ENCODE results near the gene CLEC17A.
"Not testable (repeated sequence)": the region's sequence is repeated elsewhere in the genome, so short reads cannot be mapped to it uniquely, and the experiment has no call there.

The CLEC17A gene, protein sequence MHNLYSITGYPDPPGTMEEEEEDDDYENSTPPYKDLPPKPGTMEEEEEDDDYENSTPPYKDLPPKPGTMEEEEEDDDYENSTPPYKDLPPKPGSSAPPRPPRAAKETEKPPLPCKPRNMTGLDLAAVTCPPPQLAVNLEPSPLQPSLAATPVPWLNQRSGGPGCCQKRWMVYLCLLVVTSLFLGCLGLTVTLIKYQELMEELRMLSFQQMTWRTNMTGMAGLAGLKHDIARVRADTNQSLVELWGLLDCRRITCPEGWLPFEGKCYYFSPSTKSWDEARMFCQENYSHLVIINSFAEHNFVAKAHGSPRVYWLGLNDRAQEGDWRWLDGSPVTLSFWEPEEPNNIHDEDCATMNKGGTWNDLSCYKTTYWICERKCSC

DNA sequence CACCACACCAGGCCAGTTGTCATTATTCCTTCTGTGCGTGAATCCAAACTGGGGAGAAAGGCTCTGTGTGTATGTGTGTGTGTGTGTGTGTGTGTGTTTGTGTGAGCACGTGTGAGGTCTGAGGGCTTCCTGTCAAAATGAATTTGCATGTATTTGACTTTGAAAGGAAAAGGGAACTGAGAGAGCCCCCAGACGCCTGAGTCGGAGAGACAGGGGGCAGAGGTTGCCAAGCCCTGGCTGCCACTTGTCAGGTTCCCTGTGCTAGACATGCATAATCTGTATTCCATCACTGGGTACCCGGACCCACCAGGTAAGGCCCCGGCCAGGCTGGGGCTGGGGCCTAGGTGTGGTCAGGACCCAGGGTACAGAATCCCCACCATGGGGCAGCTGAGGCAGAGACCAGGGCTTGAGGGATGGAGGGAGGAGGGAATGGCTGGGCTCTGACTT is at the start of gene CLEC17A:
CLEC17A (plus strand) TSS at position 191 of the 447 bp plus-strand sequence; CDS start at position 268, 77 bp downstream.
- DNase-seq = no peak

DNA sequence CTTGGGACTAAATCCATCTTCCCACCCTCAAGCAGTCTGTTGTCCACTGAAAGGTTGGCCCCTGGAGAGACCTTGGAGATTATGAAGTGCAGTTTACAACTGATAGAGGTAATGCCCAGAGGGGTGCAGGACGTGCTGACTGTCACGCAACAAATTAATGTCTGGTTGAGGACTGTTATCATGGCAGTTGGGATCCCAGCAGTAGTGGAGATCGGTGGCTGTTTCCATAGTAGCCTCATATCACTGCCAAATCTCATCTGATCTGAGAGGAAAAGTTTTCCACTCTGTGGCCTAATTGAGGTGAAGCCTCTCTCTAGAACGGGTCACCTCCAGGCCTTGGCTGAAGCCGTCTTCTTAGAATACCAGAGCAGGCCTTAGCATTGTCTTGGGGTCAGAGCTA is 49.4 kb upstream of the CLEC17A start:
- no peak for DNase-seq

DNA sequence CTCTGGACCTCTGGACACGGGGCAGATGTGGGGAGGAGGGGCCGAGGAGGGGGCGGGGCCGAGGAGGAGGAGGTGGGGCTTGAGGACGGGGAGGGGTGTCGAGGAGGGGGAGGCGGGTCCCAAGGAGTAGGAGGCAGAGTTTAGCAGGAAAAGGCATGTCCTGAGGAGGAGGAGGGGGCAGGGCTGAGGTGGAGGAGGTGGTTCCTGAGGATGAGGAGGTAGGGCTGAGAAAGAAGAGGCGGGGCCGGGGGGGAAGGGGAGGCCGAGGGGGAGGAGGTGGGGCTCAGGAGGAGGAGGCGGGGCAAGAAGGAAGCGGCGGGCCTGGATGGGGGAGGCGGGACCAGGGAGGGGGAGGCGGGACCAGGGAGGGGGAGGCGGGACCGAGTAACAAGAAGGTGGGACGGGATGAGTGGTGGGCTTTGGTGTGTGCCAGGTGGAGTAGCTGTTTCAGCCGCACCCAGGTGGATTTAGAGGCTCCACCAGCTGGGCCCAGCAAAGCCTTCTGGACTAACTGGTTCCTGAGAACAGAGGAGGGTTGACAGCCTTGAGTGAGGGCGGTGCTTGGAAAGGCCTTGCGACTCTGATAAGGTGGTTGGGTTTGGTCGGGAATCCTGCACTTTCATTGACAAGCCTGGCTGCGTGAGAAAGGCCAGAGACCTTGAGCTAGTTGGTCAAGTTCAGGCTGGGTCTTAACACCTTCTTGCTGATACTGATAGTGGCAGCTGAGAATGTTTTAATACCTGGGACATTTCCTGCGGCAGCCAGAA is 45.8 kb upstream of the CLEC17A start:
- peak; percentile 48 for DNase-seq

DNA sequence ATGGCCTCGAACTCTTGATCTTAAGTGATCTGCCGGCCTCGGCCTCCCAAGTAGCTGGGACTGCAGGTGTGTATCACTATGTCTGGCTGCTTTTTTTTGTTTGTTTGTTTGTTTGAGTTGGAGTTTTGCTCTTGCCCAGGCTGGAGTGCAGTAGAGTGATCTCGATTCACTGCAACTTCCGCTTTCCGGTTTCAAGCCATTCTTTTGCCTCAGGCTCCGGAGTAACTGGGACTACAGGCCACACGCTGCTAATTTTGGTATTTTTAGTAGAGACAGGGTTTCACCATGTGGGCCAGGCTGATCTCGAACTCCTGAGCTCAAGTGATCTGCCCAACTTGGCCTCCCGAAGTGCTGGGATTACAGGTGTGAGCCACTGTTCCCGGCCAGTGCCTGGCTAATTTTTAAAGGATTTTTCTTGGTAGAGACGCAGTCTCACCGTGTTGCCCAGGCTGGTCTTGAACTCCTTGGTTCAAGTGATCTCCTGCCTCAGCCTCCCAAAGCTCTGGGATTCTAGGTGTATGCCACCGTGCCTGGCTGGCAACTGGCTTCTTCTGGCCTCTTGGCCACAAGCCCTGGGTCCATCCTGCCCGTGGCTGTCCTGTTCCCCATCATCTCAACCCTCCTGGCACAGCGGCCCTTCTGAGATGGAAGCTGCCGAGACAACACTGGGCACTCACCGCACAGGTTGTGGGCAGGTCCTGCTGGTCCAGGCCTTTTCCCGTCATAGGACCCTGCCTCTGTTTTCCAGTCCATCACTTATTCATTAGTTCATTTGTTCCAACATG is 42.0 kb upstream of the CLEC17A start:
- DNase-seq = no peak

DNA sequence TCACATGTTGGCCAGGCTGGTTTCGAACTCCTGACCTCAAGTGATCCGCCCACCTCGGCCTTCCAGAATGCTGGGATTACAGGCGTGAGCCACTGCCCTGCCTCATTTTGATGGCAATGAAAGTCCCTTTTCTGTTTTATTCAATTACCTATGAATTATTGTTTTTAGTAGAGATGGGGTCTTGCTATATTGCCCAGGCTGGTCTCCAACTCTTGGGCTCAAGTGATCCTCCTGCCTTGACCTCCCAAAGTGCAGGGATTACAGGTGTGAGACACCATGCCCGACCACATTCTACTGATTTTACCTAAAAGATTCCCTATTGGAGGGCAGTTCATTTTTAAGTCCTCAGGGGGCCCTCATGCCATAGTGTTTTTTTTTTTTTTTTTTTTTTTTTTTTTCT is 40.9 kb upstream of the CLEC17A start:
- DNase-seq = not testable (repeated sequence)

DNA sequence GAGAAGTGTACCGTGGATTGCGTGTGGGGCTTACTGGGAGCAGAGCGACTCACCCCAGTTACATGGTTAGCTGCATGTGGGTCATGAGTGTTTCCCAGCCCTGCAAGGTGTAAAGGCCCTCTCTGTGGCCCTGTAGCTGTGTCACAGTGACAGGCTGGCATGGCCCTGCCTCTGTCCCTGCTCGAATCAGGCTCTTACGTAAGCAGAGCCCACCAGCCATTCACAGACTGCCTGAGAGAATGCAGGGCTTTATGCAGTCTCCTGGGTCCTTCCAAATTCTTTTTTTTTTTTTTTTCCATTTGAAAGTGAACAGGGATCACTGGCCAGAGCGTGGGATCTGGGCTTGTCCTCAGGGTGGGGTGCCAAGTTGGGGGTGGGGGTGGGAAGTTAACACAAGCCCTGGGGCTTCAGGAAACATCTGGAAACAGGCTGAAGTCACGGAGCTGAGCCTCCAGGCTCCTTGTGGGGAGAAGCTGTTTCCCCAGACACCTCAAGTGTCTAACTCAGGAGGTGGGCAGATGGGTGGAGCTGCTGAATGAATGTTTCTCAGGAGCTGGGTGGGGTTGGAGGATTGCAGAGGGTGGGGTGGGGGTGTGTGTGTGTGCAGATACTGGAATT is 40.1 kb upstream of the CLEC17A start:
- no peak for DNase-seq

DNA sequence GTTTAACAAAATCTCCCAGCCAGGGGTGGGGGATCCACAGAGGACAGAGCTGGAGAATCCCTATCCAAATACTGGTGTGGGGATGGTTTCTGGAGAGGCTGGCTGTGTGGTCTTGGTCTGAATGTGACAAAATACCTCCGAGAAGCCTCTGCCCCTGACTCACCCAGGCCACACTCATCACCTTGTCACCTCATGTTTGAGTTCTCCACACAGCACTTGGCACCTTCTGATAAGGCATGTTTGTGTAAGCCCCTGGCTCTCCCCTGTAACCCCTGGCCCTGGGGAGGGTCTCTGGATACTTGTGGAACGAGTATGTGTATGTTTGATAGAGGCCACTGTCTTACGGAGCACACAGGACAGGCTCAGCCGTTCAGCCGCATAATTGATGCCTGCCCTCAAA is 38.8 kb upstream of the CLEC17A start:
- DNase-seq = no peak

DNA sequence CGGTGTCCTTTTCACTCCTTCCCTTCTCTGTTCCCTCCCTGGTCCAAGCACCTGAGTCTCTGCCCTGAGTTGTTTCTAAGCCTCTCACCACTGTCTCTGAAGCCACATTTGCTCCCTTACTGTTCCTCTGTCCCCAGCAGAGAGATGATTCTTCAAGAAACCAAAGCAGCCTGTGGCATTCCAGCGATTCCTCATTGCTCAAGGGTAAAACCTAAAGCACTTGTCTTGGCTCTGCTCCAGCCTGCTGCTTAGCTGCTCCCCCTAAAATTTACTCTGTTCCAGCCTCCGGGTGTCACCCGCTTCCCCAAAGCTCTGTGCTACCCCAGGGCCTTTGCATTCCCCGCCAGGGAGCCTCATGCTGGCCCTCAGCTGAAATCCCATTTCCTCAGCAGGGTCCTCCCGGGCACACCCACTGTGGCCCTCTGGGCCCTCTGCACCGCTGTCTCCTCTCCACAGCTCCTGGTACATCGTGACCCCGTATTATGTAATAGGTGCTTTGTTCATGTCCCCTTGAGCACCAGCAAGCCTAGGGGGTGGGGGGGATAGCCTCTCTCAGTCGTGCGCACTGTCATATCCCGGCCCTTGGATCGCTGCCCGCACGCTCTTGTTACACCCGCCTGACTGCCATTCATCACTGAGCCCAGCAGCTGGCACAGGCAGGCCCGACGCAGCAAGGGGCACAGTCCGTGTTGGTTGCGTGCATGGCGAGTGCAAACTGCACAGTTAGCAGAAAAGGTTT is 37.7 kb upstream of the CLEC17A start:
- peak; percentile 38 for DNase-seq

DNA sequence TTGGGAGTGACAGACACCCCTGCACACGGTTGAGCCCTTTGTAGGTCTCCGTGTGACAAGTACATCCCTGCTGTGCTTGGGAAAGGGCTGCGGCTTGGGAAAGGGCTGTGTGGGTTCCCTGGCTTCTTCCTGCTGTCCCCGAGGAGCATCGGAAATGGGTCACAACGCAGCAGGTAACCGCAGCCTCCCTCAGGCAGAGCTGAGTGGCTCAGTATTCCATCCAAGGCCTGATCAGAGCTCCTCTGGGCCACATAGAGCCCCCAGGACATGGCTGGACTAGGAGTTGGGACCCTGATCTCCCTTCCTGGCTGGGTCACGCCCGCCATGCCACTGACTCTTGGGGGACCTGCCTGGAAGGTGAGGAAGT is 37.2 kb upstream of the CLEC17A start:
- DNase-seq = no peak

DNA sequence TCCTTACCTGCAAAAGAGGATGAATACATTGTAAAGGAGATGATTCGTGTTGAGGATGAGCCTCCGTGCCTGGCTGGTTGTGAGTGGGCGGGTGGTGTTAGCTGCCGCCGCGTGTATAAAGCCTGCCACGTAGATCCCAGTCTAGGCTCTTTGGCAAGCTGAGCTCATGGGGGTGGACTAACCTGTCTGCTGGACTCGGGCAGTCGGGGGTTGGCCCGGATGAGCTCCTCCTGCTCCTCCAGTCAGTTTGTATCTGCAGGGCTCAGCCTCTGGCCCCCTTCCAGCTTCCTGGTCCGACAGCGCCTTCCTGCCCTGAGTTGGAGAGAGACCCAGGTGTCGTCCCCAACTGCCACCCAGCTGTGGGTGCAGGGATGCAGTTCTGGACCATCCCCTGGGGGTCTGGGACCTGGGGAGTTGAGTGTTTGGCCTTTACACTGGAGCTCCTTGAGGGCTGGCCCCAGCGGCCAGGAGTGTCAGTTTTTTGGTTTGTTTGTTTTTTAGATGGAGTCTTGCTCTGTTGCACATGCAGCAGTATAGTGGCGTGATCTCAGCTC is 32.6 kb upstream of the CLEC17A start:
- DNase-seq = no peak

DNA sequence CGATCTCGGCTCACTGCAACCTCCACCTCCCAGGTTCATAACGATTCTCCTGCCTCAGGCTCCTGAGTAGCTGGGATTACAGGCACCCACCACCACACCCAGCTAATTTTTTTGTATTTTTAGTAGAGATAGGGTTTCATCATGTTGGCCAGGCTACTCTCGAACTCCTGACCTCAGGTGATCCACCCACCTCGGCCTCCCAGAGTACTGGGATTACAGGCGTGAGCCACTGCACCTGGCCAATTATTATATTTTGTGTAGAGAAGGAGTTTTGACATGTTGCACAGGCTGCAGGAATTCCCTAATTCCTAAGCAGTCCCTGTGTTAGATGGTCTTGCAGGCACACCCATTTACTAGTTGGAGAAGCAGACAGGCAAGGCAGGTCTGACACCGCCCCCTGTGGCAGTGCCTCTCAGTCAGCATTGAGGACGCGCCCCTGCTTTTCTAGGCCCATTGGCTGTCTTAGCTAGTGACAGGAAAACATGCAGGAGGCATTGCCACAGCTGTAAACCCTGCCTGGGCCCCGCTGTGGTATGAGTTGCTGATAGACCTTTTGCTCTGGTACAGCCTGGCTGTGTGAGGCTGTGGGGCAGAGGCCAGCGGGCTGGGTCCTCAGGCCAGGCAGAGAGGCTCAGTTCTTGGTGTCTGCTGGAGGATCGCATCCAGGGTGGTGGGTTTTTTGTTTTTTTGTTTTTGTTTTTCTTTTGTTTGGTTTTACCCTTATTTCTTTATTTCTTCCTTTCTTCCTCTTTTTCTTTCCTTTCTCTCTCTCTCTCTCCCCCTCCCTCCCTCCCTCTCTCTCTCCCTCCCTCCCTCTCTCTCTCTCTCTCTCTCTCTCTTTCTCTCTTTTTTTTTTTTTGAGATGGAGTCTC is 31.5 kb upstream of the CLEC17A start:
- DNase-seq = not testable (repeated sequence)

DNA sequence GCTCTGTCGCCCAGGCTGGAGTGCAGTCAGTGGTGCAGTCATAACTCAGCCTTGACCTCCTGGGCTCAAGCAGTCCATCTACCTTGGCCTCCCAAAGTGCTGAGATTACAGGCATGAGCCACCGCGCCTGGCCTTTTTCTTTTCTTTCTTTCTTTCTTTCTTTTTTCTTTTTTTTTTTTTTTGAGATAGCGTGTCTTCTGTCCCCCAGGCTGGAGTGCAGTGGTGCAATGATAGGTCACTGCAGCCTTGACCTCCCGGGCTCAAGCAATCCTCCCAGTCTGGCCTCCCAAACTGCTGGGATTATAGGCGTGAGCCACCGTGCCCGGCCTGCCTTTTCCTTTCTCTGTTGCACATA is 30.9 kb upstream of the CLEC17A start:
- not testable (repeated sequence) for DNase-seq

DNA sequence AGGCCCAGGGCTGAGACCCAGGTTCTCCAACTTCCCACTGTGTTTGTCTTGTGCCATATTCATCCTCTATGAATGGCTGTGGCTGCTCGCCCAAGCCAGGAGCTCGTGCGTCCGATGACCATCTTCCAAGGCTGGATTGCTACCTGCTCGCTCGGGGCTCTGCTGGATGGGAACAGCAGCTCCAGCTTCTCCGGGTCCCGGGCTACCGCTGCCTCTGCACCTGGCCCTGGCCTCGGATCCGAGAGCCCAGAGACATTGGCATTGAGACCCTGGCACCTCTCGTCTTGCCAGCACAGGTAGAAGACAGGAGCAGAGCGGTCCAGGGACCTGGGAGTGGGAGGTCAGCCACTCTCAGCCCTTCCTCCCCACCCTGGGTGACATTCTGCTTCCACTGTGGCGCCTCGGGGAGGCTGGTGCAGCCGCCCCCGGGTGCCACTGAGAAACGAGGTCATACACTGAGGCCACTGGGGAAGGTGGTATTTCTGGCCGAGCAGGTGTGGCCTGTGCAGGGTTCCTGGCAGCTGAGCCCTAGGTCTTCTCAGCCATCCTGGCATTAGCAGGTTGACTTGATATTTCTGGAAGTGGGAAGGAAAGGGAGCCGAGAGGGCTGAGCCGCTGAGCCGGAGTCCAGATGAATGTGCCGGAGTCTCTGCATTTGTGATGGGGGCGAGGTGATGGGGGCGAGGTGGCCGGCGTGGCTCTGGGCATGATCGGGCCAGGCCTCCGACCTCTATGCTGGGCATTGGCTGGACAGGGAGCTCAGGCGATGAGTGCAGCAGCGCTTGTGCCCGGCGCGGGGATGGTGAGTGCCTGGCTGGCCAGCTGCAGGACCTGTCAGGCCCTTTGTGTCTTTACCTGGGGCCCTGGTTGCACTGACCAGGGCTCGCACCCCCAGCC is 29.6 kb upstream of the CLEC17A start:
- DNase-seq = no peak

DNA sequence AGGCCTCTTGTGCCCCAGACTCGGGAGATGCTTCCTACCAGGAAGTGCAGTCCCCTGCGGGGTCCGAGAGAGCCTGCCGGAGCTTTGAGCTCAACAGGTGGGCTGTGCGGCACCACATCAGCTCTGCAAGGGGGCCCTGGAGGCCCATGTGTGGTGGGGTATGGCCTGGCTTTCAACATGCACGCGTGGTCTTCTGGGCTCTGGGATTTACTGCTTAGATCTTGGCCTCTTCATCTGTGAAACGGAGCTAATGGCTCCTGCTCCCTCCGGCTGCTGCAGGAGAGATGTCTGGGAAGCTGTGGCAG is 29.0 kb upstream of the CLEC17A start:
- DNase-seq = no peak

DNA sequence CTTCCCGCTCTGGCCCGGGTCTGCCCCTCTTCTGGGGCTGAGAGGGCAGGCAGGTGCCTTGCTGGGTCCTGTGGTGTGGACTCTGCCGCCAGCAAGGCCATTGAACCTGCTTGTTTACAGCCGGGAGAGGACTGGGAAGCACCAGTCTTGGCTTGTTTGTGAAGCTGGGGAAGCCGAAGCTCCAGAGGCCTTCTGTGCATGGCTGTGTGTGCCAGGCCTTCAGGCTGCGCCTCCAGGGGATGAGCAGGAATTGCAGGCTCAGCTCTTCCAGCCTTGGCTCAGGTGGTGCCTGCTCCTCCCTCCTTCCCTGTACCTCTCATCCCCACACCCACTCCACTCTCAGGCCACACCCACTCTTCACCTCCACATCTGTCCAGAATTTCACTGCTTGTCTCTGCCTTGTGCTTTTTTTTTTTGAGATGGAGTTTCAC is 28.5 kb upstream of the CLEC17A start:
- no peak for DNase-seq

DNA sequence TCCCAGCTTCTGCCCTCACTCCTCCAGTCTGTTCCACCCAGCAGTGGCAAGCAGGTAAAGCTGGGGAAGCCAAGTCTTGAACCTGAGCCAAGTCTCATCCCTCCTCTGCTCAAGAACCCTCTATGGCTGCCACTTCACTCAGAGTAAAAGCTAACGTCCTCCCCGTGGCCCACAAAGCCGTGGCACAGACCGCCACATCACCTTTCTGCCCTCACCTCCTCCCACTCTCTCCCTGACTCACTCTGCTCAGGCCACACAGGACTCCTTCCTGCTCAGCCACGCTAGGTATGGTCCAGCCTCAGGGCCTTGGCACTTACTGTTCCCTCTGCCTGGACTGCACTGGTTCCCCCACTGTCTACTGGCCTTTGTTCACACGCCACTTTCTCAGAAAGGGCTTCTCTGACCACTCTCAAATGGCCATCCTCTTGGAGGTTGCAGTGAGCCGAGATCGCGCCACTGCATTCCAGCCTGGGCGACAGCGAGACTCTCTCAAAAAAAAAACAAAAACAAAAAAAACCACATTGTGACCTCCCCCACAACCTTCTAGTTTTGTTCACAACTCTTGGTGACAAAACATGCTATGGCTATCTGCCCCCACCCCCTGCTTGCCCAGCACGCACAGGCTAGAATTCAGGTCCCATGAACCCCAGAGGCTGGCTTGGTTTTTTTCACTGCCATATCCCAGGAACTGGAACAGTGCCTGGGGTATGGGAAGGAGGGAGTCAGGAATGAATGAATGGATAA is 26.8 kb upstream of the CLEC17A start:
- no peak for DNase-seq

DNA sequence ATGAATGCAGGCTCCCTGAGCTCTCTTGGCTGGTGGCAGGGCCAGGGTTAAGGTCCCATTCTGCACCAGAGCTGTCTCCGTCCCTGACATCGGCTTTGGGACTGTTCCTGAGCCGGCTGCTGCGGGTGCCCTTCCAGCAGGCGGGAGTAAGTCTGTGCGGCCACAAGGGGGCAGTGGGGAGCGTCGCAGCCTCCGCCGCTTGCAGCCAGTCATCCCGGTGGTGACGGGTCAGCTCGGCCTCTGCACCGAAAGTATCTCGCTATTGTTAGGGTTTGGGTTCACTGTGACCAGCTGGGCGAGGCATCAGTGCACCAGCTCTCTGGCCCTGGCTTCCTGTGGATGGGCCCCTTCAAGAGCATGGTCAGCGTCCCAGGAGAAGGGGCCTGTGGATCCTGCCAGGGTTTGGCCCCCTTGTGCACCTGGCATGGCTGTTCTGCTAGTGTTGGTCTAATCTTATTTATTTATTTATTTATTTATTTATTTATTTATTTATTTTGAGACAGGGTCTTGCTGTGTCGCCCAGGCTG is 26.2 kb upstream of the CLEC17A start:
- DNase-seq = peak; percentile 27

DNA sequence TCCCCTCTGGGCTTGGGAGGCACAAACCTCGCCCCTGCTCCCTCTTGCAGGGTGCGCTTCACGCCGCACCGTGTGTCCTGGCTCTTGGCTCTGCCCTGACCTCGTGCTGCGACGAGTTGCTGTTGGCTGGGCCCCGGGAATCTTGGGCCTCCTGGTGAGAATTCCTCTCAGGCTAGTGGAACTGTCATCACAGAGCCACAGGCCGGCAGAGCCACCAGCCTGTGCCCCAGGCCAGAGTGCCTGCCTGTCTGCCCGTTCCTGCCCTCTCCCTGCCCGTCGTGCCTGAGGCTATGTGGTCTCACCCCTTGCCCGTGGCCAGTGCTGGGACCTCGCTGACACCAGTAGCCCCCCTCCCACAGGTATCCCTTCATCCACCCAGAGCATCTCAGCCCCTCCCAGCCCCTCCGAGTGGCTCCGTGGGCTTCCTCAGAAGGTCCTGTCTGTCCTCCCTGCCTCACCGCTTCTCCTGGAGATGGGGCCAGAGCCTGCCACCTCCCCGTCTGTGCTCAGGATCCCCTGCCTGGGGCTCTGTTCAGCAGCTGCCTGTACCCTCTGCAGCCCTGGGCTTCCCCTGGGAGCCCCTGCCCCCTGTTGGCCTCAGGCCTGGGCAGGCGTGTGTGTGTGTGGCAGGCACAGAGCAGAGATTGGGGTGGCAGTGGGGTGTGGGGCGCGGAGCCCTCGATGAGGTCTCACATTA is 24.4 kb upstream of the CLEC17A start:
- DNase-seq = no peak
